Stimulated activated CD8-positive, alpha-beta memory T cell treated with anti-CD3 and anti-CD28 coated beads, Interleukin-7, amount 100 ng/mL, for 48 hours (primary cell): Measurements from ENCODE around the gene DACT2.
"Not testable (repeated sequence)": the region's sequence is repeated elsewhere in the genome, so short reads cannot be mapped to it uniquely, and the experiment has no call there.

Experiments
- DNase-seq, 2 donors: peaks; one replicate each; pipeline ENCODE4 v3.0.0-alpha.2; 2020; ENCODE audit warnings: low read depth in 1 of 2; ENCODE audit errors: extremely low read depth in 1 of 2

The DACT2 gene

DNA sequence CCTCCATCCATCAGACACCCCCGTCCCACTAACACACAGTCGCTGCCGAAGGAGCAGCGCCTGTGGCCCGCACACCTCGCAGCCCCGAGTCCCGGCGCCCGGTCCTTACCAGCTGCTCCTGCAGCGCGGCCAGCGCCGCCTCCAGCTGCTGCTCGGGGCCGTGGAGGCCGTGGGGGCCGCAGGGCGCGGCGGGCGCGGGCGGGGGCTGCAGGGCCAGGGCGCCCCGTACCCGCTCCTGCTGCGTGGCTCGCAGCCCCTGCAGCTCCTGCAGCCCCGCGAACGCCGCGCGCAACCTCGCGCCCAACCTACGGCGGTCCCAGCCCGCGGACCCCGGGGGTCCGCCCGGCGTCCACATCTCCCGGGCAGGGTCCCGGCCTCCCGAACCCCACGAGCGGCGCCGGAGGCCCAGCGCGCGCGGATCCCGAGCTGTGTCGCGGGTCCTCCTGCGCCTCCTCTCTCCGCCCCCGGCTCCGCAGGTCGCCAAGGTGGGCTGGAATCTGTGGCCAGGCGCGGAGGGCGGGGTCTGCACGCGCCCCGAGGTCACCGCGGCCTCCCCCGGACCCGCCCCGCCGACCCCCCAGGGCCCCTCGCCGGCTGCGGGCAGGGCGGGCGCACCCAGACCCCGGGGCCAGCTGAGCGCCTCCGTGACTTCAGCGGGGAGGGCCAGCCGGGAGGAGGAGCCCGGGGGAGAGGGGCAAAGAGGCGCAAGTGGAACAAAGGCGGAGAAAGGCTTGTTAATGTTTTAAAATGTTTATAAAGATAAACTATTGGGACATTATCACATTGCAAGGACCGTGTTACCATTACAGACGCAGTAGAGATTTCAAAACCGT lies at the start of gene DACT2:
Gene DACT2, minus strand, starts transcription at position 499 of the 833 bp plus-strand sequence. Its CDS starts 144 bp downstream, at position 355.
- no peak for DNase-seq

- DNase-seq: no peak
Observed at GRCh38 chr6:168368936-168369335, 49.4 kb upstream of the DACT2 start.

DNA sequence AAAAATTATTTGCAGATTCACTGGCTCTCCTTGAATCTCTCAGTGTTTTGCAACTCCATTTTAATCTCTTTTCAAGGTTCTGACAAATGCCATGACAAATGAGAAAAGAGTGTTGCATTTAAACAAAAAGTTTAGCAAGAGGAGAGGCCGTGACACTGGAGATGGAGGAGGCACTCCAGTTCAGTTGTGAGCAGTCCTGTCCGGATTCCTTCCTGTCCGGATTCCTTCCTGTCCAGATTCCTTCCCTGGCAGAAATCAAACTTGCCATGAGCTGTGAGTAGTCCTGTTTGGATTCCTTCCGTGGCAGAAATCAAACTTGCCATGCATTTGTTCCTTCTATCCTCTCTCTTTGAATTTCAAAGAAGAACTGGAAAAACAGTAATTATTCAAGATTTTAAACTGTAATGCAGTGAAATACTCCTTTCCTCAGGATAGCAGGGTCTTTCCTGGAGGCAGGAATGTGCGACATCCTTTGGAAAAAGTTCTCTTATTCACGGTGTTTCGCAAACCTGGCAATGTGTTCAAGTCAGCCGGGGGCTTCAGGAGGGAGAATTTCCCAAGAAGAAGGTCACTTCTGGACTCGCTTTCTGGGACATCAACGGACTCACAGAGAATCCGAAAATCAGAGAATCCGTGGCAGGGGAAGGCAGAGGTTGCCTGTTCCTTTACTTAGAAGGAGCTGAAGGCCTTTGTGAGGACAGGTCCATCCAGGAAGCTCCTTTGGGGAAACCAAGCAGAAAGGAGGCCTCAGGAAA lies 48.7 kb upstream of the DACT2 start:
- DNase-seq: no peak

- no peak for DNase-seq
Observed at GRCh38 chr6:168367285-168367751, 47.7 kb upstream of the DACT2 start.

GRCh38 chr6:168366473-168366872 lies 46.9 kb upstream of the DACT2 start:
- DNase-seq: no peak

DNA sequence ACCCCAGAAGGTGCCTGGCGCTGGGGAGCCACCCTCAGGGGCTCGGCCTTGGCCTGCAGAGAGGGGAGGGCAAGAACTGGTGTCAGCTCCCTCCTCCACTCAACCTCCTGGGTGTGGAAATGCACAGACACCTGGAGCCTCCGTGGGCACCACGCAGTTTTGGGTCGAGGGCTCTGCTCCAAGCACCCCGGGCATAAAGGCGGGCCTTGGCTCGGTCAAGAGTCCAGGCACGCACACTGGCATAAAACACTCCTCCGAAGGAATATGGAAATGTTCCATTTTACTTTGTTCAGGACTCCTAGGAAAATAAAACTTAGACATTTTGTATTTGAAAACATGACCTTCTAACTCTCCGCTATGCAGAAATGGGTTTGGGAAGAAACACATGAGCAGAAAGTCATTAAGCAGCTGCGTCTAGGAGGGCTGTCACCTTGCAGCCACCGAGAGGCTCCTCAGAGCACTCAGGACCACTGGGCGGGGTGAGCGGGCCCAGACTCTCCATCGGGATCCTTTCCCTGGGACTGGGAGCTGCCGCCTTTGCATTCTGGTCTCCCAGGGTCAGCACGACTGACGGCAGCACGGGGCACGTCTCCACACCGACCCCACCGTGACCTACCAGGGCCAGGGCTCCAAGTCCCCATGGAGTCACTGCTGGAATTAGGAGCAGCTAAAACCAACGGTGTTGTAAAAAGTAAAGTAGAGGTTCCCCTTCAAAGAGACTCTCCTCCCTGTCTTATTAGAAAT lies 46.0 kb upstream of the DACT2 start:
- no peak for DNase-seq

DNA sequence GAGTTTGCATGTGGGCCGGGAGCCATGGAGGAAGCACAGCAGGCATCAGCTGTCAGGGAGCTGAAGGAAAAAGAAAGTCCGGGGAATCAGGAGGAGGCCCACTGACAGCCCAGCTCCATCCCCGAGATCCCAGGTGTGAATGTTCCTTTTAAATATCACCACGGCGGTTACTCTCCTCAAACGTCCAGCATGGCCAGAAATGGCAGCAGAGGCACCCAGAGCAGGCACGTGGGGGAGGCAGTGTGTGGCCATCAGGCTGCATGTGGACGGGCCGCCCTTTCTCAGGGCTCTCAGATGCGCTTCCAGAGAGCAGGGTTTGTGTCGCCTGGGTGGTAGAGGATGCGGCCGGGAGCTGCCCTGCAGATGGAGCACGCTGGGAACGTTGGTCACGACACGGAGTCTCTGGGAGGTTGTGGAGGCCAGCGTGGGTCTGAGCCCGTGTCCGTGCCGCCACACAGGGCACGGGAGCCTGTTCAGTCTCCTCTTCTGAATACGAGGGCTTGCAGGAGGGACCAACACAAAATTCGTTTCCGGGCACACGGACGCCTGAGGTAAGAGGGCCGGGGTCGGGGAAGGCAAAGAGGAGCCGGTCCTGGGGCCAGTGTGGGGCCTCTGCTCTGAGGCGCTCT lies 45.3 kb upstream of the DACT2 start:
- no peak for DNase-seq

- DNase-seq: no peak
Observed at GRCh38 chr6:168363811-168364792, 44.5 kb upstream of the DACT2 start.

DNA sequence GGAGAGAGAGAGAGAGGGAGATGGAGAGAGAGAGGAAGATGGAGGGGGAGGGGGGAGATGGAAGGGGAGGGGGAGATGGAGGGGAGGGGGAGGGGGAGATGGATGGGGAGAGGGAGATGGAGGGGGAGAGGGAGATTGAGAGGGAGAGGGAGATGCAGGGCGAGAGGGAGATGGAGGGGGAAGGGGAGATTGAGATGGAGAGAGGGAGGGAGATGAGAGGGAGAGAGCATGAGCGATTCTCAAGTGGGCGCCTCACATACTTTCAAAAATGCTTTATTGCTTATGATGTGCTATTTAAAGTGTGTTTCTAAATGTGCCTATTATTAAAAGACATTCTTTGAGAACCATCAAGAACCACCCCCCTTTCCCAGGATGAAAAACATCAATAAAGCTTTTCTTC lies 43.7 kb upstream of the DACT2 start:
- DNase-seq: no peak

DNA sequence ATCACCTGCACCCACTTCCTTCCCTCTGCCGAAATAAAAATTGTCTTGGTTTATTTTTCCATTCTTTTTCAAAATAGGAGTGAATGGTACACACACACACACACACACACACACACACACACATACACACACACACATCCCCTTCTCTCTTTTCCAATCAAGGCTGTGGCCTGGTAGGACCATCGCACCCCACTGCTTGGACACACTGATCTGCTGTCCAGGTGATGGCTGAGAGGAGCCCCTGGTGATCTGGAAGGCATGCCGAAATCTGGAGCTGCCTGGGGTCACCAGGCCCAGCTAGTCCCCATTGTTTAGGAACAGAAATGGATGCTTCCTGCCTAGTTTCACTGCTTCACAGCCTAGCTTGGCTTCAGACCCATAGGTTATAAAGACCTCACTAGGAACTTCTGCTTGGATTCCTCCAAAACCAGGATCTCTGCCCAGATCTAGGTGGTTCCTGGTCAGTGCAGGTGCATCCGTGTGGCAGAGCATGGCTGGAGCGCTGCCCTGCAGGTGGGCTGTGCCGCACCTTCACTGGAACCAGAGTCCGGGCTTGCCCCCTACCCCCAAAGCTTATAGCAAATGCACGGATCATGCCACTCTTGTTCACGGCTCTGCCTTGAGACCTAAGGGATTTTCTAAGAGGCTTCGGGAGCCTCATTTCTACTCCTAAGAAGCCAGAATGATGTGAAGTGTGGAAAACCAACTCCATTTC lies 42.9 kb upstream of the DACT2 start:
- no peak for DNase-seq

DNA sequence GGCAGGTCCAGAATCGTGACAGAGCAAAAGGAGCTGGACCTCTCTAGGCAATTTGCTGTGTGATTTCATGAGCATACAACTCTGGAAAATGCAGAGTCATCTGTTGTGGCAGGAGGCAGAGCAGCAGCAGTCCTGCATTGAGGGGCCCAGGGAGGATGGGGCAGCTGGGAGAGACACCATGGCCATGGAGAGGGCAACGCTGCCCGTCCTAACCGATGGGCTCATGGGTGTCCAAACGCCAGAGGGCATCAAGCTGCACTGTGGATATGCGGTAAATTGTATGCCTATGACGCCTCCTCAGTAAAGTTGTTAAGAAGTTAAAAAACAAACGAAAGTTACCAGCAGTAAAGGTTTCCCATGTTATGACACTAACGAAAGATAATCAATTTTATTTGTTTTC lies 42.2 kb upstream of the DACT2 start:
- DNase-seq: no peak

DNA sequence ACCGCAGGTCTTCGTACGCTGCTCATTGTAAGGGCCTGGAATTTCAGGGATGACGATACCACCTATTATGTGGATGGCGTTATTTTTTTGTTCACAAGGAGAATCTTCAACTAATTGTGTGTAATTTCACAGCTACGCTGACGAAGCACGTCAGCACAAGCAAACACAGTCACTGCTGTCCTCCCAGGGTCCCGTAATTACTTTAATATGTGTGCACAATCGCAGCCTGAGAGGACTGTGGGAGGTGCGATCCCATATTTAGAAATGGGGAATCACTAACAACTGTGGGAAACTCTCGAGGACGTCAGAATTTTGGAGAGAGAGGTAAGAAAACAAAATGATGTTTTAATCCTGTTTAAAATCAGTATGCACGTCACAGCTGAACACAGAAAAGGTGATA lies 40.2 kb upstream of the DACT2 start:
- no peak for DNase-seq

- DNase-seq: no peak
Observed at GRCh38 chr6:168358842-168359420, 39.4 kb upstream of the DACT2 start.

DNA sequence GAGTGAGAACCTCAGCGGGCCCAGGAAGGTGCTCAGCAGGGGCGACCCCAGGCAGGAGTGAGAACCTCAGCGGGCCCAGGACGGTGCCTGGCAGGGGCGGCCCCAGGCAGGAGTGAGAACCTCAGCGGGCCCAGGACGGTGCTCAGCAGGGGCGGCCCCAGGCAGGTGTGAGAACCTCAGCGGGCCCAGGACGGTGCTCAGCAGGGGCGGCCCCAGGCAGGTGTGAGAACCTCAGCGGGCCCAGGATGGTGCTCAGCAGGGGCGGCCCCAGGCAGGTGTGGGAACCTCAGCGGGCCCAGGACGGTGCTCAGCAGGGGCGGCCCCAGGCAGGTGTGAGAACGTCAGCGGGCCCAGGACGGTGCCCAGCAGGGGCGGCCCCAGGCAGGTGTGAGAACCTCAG lies 37.3 kb upstream of the DACT2 start:
- not testable (repeated sequence) for DNase-seq

DNA sequence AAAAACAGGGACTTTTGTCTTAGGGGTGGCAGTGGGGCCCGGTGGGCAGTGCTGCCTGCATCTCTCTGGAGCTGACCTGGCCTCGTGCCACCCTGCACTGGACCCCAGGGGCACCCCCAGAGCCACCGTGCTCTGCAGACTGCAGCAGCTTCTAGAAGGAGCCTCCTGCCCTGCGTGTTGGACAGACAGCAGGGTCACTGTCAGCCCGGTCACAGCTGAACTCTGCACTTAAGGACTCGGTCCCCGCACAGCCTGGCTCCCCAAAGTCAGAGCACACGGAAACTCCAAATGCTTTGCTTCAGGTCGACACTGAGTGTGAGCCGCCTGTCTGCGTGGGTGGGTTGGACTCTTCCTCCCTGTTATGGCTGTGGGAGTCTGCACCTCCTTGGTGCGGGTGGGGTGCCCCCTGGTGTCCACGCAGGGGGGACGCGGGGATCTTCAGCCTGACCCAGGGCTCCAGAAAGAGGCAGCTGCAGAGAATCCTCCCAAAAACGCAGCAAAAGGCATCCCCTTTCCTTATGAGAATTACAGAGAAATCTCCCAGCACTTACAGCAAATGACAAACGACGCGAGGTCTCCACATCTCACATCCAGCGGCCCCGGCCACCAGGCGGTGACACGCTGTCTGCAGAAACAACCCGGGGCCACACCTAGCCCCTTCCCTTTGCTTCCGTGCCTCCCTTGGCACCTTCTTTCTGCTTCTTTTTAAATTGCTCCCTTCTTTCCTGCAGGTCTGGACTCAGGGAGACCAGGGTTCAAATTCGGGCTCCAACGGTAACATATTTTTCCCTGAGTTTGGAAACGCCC lies 36.3 kb upstream of the DACT2 start:
- DNase-seq: peak; percentile 7 to 12

DNA sequence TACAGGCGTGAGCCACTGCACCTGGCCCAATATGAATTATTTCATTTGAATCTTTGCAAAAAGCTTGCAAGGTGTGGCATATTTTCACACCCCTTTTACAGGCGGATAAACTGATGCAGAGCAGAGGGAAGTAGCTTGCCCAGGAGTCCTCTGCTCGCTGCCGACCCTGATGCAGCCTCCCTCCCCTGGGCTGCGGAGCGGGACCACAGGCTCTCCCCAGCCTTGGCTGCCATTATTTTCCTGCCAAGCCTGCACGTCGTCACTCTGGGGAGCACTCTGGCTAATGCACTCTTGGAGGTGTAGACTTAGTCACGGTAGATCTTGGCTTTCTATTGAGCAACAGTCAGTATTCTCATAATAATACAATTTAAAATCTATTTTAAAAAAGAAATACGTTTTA lies 34.8 kb upstream of the DACT2 start:
- DNase-seq: no peak

DNA sequence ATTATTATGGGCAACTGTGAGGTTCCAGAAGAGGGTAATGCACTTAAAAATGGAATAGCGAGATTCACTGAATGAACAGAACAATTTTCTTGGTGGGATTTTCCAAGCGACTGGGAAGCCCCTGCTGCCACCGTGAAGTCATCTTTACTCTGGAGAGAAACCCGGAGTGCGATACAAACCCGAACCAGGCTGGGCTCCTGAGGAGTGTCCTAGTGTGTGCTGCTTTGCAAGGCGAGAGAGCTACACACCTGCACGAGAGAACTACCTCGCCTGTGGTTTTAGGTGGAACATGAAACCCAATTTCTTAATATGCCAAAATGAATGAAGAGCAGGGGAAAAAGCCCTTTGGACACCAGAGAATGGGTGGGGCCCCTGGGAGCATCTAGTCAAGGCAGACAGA lies 33.5 kb upstream of the DACT2 start:
- no peak for DNase-seq

DNA sequence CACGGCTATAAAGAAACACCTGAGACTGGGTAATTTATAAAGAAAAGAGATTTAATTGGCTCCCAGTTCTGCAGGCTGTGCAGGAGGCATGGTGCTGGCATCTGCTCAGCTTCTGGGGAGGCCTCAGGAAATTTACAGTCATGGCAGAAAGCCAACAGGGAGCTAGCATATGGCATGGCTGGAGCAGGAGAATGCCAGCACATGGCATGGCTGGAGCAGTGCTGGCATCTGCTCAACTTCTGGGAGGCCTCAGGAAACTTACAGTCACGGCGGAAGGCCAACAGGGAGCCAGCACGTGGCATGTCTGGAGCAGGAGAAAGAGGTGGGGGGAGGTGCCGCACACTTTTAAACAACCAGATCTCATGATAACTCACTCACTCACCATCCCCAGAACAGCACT lies 32.5 kb upstream of the DACT2 start:
- DNase-seq: no peak
